Measurements from ENCODE around the gene PSMD13.

The PSMD13 gene

GRCh38 chr11:210122-210802 is 26.5 kb upstream of the PSMD13 start:
- Histone ChIP-seq H2AFZ (ENCODE audit: low read depth, low read length) (no peak overlapping the region), H3K4me3 (ENCODE audit: low read length) (no peak overlapping the region), H3K9me3 (ENCODE audit: insufficient read depth, low read length) (no peaks in the 10 kb centered on the region), H3K27ac (ENCODE audit: low read length) (no peak overlapping the region), H3K27me3 (ENCODE audit: low read depth, low read length) (no peaks in the 10 kb centered on the region), H4K20me1 (ENCODE audit: insufficient read depth, low read length) (peaks cover 12% of the 10 kb centered on the region), H3K4me1 (ENCODE audit: low read length) (peaks cover 18% of the 10 kb centered on the region), H3K36me3 (replicated peaks; ENCODE audit: low read depth, low read length) (peaks cover 51% of the 10 kb centered on the region), H3K4me2 (ENCODE audit: low read length) (peak overlapping the region; percentile 90; the same call in 1 of the 2 replicates), H3K79me2 (ENCODE audit: low read length) (peaks cover 47% of the 10 kb centered on the region), H3K9ac (ENCODE audit: low read length) (no peak overlapping the region)
- TF ChIP-seq CTCF (IDR thresholded peaks at IDR 0.05; ENCODE audit: low read depth, low read length) (no peak), EZH2phosphoT487 (IDR thresholded peaks at IDR 0.05; ENCODE audit: low read depth) (no peak)

GRCh38 chr11:210803-211180 is 26.0 kb upstream of the PSMD13 start:
- no peaks in the 10 kb centered on the region for H3K27me3 ChIP-seq (ENCODE audit: low read depth, low read length)
- no peaks in the 10 kb centered on the region for H3K9me3 ChIP-seq (ENCODE audit: insufficient read depth, low read length)
- H3K36me3 ChIP-seq (replicated peaks; ENCODE audit: low read depth, low read length), result peaks cover 49% of the 10 kb centered on the region
- H2AFZ ChIP-seq (ENCODE audit: low read depth, low read length), result no peak overlapping the region
- H3K79me2 ChIP-seq (ENCODE audit: low read length), result peaks cover 42% of the 10 kb centered on the region
- H3K4me2 ChIP-seq (ENCODE audit: low read length), result no peak overlapping the region
- no peak overlapping the region for H3K9ac ChIP-seq (ENCODE audit: low read length)
- no peak overlapping the region for H3K4me3 ChIP-seq (ENCODE audit: low read length)
- H3K4me1 ChIP-seq (ENCODE audit: low read length), result peaks cover 15% of the 10 kb centered on the region
- TF ChIP-seq EZH2phosphoT487 (IDR thresholded peaks at IDR 0.05; ENCODE audit: low read depth) (no peak), CTCF (IDR thresholded peaks at IDR 0.05; ENCODE audit: low read depth, low read length) (no peak)
- H3K27ac ChIP-seq (ENCODE audit: low read length), result no peak overlapping the region
- H4K20me1 ChIP-seq (ENCODE audit: insufficient read depth, low read length), result peaks cover 6% of the 10 kb centered on the region

GRCh38 chr11:211295-211694 is 25.5 kb upstream of the PSMD13 start:
- peaks cover 37% of the 10 kb centered on the region for H3K79me2 ChIP-seq (ENCODE audit: low read length)
- TF ChIP-seq EZH2phosphoT487 (IDR thresholded peaks at IDR 0.05; ENCODE audit: low read depth), result no peak
- TF ChIP-seq CTCF (IDR thresholded peaks at IDR 0.05; ENCODE audit: low read depth, low read length), result no peak
- peaks cover 10% of the 10 kb centered on the region for H3K4me1 ChIP-seq (ENCODE audit: low read length)
- no peak overlapping the region for H3K4me3 ChIP-seq (ENCODE audit: low read length)
- no peaks in the 10 kb centered on the region for H3K27me3 ChIP-seq (ENCODE audit: low read depth, low read length)
- H2AFZ ChIP-seq (ENCODE audit: low read depth, low read length), result no peak overlapping the region
- H3K9me3 ChIP-seq (ENCODE audit: insufficient read depth, low read length), result no peaks in the 10 kb centered on the region
- H3K27ac ChIP-seq (ENCODE audit: low read length), result no peak overlapping the region
- H3K4me2 ChIP-seq (ENCODE audit: low read length), result no peak overlapping the region
- peaks cover 51% of the 10 kb centered on the region for H3K36me3 ChIP-seq (replicated peaks; ENCODE audit: low read depth, low read length)
- H3K9ac ChIP-seq (ENCODE audit: low read length), result no peak overlapping the region
- H4K20me1 ChIP-seq (ENCODE audit: insufficient read depth, low read length), result peaks cover 1% of the 10 kb centered on the region; the same call in 1 of the 2 replicates

GRCh38 chr11:211741-212140 is 25.0 kb upstream of the PSMD13 start:
- Histone ChIP-seq H3K4me2 (ENCODE audit: low read length) (no peak overlapping the region), H3K4me3 (ENCODE audit: low read length) (no peak overlapping the region), H3K27me3 (ENCODE audit: low read depth, low read length) (no peaks in the 10 kb centered on the region), H2AFZ (ENCODE audit: low read depth, low read length) (no peak overlapping the region), H3K36me3 (replicated peaks; ENCODE audit: low read depth, low read length) (peaks cover 51% of the 10 kb centered on the region), H3K9ac (ENCODE audit: low read length) (no peak overlapping the region), H4K20me1 (ENCODE audit: insufficient read depth, low read length) (no peaks in the 10 kb centered on the region), H3K9me3 (ENCODE audit: insufficient read depth, low read length) (no peaks in the 10 kb centered on the region), H3K79me2 (ENCODE audit: low read length) (peaks cover 32% of the 10 kb centered on the region), H3K27ac (ENCODE audit: low read length) (no peak overlapping the region), H3K4me1 (ENCODE audit: low read length) (peaks cover 9% of the 10 kb centered on the region)
- TF ChIP-seq CTCF (IDR thresholded peaks at IDR 0.05; ENCODE audit: low read depth, low read length) (no peak), EZH2phosphoT487 (IDR thresholded peaks at IDR 0.05; ENCODE audit: low read depth) (no peak)

Data from OCI-LY3 (cell line).